Activated naive CD4-positive, alpha-beta T cell (primary cell): ENCODE results near the gene DACT2.

Experiments
- DNase-seq, 4 experiments: peaks; one replicate each; lab custom pipeline; 2025; lab: John Stamatoyannopoulos, UW

Gene DACT2

GRCh38 chr6:168261234-168261633 lies 58.3 kb downstream of the DACT2 start:
- no peak for DNase-seq

- no peak for DNase-seq
These were observed 59.1 kb downstream of the DACT2 start for GRCh38 chr6:168260420-168260987.

- no peak for DNase-seq
These were observed 60.8 kb downstream of the DACT2 start for GRCh38 chr6:168258795-168259194.

GRCh38 chr6:168256940-168257339 lies 62.6 kb downstream of the DACT2 start:
- DNase-seq = no peak
